Activated naive CD4-positive, alpha-beta T cell treated with anti-CD3 and anti-CD28 coated beads, Interleukin-2, amount 50 U/mL, for 72 hours (primary cell): ENCODE results near the gene GAREM1. TPM values are rescaled to one million over a fixed set of nuclear protein-coding genes. Genes with fewer than 3 reads are reported as not detected.

ENCODE experiments used
- ATAC-seq, 2 donors: fragments of 150-1000 bp; cut with Tn5 transposase; 2 replicates each; pipeline ENCODE4 v1.10.0; 2021; ENCODE audit warnings: mild to moderate bottlenecking in 2 of 2, moderate library complexity in 2 of 2
- DNase-seq, 2 donors: peaks; one replicate each; pipeline ENCODE4 v3.0.0; 2021 to 2022; ENCODE audit warnings: low spot score in 2 of 2
- H3K27ac Mint-ChIP-seq, 2 donors: one replicate each; pipeline ENCODE4 v1.8.0; 2022; ENCODE audit warnings: mild to moderate bottlenecking in 2 of 2, mixed read lengths in 2 of 2
- H3K36me3 Mint-ChIP-seq, 2 donors: one replicate each; pipeline ENCODE4 v1.8.0; 2022; ENCODE audit warnings: mixed read lengths in 2 of 2
- H3K9me3 Mint-ChIP-seq, 2 donors: one replicate each; pipeline ENCODE4 v1.8.0; 2022; ENCODE audit warnings: mixed read lengths in 2 of 2
- total RNA-seq, 2 donors: library from RNA; stranded (reverse); gene quantifications; one replicate each; pipeline ENCODE4 v1.2.3, GENCODE V29; 2022

GAREM1 gene
- total RNA-seq, 2 donors from 2014 or later, result not detected

- H3K27ac Mint-ChIP-seq, result no peak overlapping the region
- DNase-seq (no peak), ATAC-seq (no peak)
- H3K36me3 Mint-ChIP-seq, result no peaks in the 10 kb centered on the region
- peaks cover 0 to 7% of the 10 kb centered on the region in 2 donors for H3K9me3 Mint-ChIP-seq
Observed at GRCh38 chr18:32393407-32393806, 77.3 kb downstream of the GAREM1 start.

GRCh38 chr18:32391126-32391525 lies 79.6 kb downstream of the GAREM1 start:
- no peaks in the 10 kb centered on the region for H3K9me3 Mint-ChIP-seq
- H3K36me3 Mint-ChIP-seq, result no peaks in the 10 kb centered on the region
- DNase-seq (no peak), ATAC-seq (no peak)
- H3K27ac Mint-ChIP-seq, result no peak overlapping the region

GRCh38 chr18:32389858-32390257 lies 80.8 kb downstream of the GAREM1 start:
- ATAC-seq, result no peak
- Mint-ChIP-seq H3K9me3 (no peaks in the 10 kb centered on the region), H3K36me3 (no peaks in the 10 kb centered on the region), H3K27ac (no peak overlapping the region)
- DNase-seq, result no peak

- H3K36me3 Mint-ChIP-seq, result no peaks in the 10 kb centered on the region
- ATAC-seq (no peak), DNase-seq (no peak)
- no peaks in the 10 kb centered on the region for H3K9me3 Mint-ChIP-seq
- no peak overlapping the region for H3K27ac Mint-ChIP-seq
Observed at GRCh38 chr18:32389191-32389590, 81.5 kb downstream of the GAREM1 start.

- H3K9me3 Mint-ChIP-seq, result no peaks in the 10 kb centered on the region
- no peaks in the 10 kb centered on the region for H3K36me3 Mint-ChIP-seq
- no peak overlapping the region for H3K27ac Mint-ChIP-seq
- ATAC-seq (no peak), DNase-seq (no peak)
Observed at GRCh38 chr18:32386471-32386870, 84.2 kb downstream of the GAREM1 start.

- Mint-ChIP-seq H3K27ac (no peak overlapping the region), H3K36me3 (no peaks in the 10 kb centered on the region), H3K9me3 (no peaks in the 10 kb centered on the region)
- ATAC-seq (no peak), DNase-seq (no peak)
Observed at GRCh38 chr18:32383050-32383819, 87.4 kb downstream of the GAREM1 start.

GRCh38 chr18:32381761-32382160 lies 88.9 kb downstream of the GAREM1 start:
- ATAC-seq, result no peak
- no peaks in the 10 kb centered on the region for H3K9me3 Mint-ChIP-seq
- no peaks in the 10 kb centered on the region for H3K36me3 Mint-ChIP-seq
- H3K27ac Mint-ChIP-seq, result peak overlapping the region in 1 of 2 donors; percentile 2
- no peak for DNase-seq

GRCh38 chr18:32380559-32380958 lies 90.1 kb downstream of the GAREM1 start:
- ATAC-seq (no peak), DNase-seq (no peak)
- Mint-ChIP-seq H3K36me3 (no peaks in the 10 kb centered on the region), H3K9me3 (no peaks in the 10 kb centered on the region), H3K27ac (no peak overlapping the region)

- ATAC-seq (no peak), DNase-seq (no peak)
- Mint-ChIP-seq H3K9me3 (no peaks in the 10 kb centered on the region), H3K27ac (no peak overlapping the region), H3K36me3 (no peaks in the 10 kb centered on the region)
Observed at GRCh38 chr18:32379891-32380290, 90.8 kb downstream of the GAREM1 start.

- no peak overlapping the region for H3K27ac Mint-ChIP-seq
- no peak for ATAC-seq
Observed at GRCh38 chr18:32378705-32379104, 92.0 kb downstream of the GAREM1 start.

GRCh38 chr18:32373995-32374394 lies 96.7 kb downstream of the GAREM1 start:
- no peak overlapping the region for H3K27ac Mint-ChIP-seq
- ATAC-seq, result no peak
- no peaks in the 10 kb centered on the region for H3K36me3 Mint-ChIP-seq
- no peak for DNase-seq
- no peaks in the 10 kb centered on the region for H3K9me3 Mint-ChIP-seq

More at GRCh38 chr18:32378705-32379104, 92.0 kb downstream of the GAREM1 start:
- Mint-ChIP-seq H3K9me3 (no peaks in the 10 kb centered on the region), H3K36me3 (no peaks in the 10 kb centered on the region)
- DNase-seq, result no peak

- ATAC-seq (no peak), DNase-seq (no peak)
- no peaks in the 10 kb centered on the region for H3K36me3 Mint-ChIP-seq
- no peak overlapping the region for H3K27ac Mint-ChIP-seq
- no peaks in the 10 kb centered on the region for H3K9me3 Mint-ChIP-seq
Observed at GRCh38 chr18:32373505-32373904, 97.2 kb downstream of the GAREM1 start.

- Mint-ChIP-seq H3K27ac (no peak overlapping the region), H3K9me3 (no peaks in the 10 kb centered on the region), H3K36me3 (no peaks in the 10 kb centered on the region)
- DNase-seq, result no peak
- no peak for ATAC-seq
Observed at GRCh38 chr18:32372381-32373061, 98.2 kb downstream of the GAREM1 start.

- H3K9me3 Mint-ChIP-seq, result no peaks in the 10 kb centered on the region
Observed at GRCh38 chr18:32372047-32372380, 98.7 kb downstream of the GAREM1 start.

GRCh38 chr18:32371384-32371783 lies 99.3 kb downstream of the GAREM1 start:
- no peak for ATAC-seq
- Mint-ChIP-seq H3K36me3 (no peaks in the 10 kb centered on the region), H3K9me3 (no peaks in the 10 kb centered on the region), H3K27ac (no peak overlapping the region)
- DNase-seq, result no peak

More at GRCh38 chr18:32372047-32372380, 98.7 kb downstream of the GAREM1 start:
- ATAC-seq (no peak), DNase-seq (no peak)
- Mint-ChIP-seq H3K36me3 (no peaks in the 10 kb centered on the region), H3K27ac (no peak overlapping the region)

- no peaks in the 10 kb centered on the region for H3K9me3 Mint-ChIP-seq
- no peaks in the 10 kb centered on the region for H3K36me3 Mint-ChIP-seq
- no peak for ATAC-seq
- H3K27ac Mint-ChIP-seq, result no peak overlapping the region
- DNase-seq, result no peak
Observed at GRCh38 chr18:32368991-32369390, 101.7 kb downstream of the GAREM1 start.

- H3K9me3 Mint-ChIP-seq, result no peaks in the 10 kb centered on the region
- ATAC-seq, result no peak
- no peak overlapping the region for H3K27ac Mint-ChIP-seq
Observed at GRCh38 chr18:32368170-32368569, 102.5 kb downstream of the GAREM1 start.

More at GRCh38 chr18:32368170-32368569, 102.5 kb downstream of the GAREM1 start:
- no peaks in the 10 kb centered on the region for H3K36me3 Mint-ChIP-seq
- DNase-seq, result no peak
